ENCODE results near the gene YWHAH. TPM values are rescaled to one million over a fixed set of nuclear protein-coding genes. Genes with fewer than 3 reads are reported as not detected.

The YWHAH gene
- total and polyA plus RNA-seq, 2 of the 8 experiments (the other 6 are each of a cell fraction or from before 2014, with no cell fraction given) = 146 to 247 TPM

DNA sequence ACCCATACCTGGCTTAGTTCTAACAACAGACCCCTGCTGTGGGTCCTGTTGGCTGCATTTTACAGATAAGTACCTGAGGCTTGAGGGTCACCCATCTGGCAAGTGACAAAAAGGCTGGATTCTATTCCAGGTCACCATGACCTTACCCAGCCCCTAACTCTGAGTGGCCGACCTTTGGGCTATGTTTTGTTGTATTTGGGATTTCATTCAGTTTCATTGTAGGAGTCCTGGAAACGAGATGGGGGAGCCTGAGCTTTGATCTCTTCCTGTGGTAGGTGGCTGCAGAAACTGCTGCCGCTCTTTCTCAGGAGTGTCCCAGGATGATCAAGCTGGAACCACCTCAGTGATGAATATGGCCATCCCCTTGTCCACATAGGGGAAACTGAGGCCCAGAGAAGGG is 24.6 kb upstream of the YWHAH start (continued):
- TF ChIP-seq, protein P1, sequence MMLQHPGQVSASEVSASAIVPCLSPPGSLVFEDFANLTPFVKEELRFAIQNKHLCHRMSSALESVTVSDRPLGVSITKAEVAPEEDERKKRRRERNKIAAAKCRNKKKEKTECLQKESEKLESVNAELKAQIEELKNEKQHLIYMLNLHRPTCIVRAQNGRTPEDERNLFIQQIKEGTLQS (IDR thresholded peaks at IDR 0.05; ENCODE audit: insufficient read depth, low read depth, low read length) = no peak
- no peak for TF ChIP-seq RFX5 (IDR thresholded peaks at IDR 0.05; ENCODE audit: borderline replicate concordance, low read depth, low read length)
- TF ChIP-seq EP300 (IDR thresholded peaks at IDR 0.05; ENCODE audit: borderline replicate concordance in 1 of 2, low read depth in 2 of 2, low read length in 2 of 2) = no peak
- no peak for TF ChIP-seq EGR1 (IDR thresholded peaks at IDR 0.05; ENCODE audit: borderline replicate concordance, low read depth, low read length)
- TF ChIP-seq CHD2 (IDR thresholded peaks at IDR 0.05; ENCODE audit: low read length) = no peak
- no peak for TF ChIP-seq CHD7 (IDR thresholded peaks at IDR 0.05; ENCODE audit: insufficient replicate concordance, low read length)
- TF ChIP-seq GTF2F1 (IDR thresholded peaks at IDR 0.05; ENCODE audit: borderline replicate concordance, low read depth, low read length) = no peak

Measured in H1 (cell line).